Stimulated activated CD8-positive, alpha-beta memory T cell treated with anti-CD3 and anti-CD28 coated beads, Interleukin-15, amount 100 ng/mL, for 24 hours (primary cell): ENCODE results near the gene ASB6.
A peak's percentile ranks its signal among the peaks of the same experiment; 100 is the strongest.

ENCODE experiments used
- DNase-seq: peaks from one replicate; pipeline ENCODE4 v3.0.0-alpha.2; 2020; ENCODE audit warnings: low read depth

ASB6 gene

DNA sequence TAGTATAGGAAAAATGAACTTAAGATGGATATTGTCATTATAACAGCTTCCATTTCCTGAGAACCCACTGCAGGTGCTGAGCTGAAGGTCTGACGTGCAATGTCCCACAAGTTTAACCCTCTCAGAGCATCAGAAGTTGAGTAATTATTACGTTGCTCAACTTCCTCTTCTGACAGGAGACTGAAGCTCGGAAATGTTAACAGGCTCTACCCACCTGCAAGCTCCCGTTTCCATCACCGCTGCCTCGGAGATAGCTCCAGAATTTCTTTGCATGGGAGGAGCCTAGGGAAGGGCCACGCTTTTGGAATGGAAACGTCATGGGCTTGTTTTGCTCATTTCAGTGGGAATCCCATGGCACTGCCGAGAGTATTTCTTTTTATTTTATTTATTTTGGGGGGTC is 17.0 kb downstream of the ASB6 start:
- no peak for DNase-seq

DNA sequence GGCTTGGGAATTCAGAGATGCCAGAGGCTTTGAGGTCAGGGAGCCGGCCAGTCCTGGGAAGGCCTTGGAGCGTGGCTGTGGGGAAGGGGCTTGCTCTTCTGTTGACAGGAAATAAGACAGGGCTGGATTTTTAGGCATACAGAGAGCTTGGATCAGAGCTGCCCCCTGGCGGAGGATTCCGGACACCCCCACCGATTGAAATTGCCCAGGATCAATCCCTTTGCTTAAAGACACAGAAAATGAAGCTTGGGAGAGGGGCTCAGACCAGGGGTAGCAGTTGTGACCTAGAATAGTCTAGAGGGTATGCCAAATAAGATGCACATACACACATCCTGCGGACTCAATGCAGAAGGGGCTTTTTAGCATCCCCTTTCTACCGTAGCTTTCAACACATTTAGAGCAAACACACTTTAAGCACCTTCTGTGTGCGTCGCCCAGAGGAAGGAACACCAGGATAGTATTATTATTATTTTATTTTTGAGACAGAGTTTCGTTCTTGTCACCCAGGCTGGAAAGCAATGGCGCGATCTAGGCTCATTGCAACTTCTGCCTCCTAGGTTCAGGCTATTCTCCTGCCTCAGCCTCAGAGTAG is 17.7 kb downstream of the ASB6 start:
- peak; percentile 51 for DNase-seq

DNA sequence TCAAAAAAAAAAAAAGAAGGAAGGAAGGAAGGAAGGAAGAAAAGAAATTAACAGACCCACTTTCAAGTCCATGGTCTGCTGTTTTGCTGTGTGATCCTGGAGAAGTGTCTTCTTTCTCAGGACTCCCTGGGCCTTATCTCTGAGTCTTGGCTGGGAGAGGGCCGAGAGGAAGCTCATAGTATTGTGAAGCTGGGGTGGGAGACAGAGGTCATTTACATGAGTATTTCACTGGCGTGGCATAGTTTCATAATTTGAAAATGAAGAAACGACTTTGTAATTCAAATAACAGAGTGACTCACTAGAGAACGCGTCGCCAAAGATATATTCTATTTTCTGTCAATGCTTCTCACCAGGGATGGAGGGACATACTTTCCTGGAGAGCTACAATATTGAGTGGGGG is 18.6 kb downstream of the ASB6 start:
- DNase-seq, result no peak

DNA sequence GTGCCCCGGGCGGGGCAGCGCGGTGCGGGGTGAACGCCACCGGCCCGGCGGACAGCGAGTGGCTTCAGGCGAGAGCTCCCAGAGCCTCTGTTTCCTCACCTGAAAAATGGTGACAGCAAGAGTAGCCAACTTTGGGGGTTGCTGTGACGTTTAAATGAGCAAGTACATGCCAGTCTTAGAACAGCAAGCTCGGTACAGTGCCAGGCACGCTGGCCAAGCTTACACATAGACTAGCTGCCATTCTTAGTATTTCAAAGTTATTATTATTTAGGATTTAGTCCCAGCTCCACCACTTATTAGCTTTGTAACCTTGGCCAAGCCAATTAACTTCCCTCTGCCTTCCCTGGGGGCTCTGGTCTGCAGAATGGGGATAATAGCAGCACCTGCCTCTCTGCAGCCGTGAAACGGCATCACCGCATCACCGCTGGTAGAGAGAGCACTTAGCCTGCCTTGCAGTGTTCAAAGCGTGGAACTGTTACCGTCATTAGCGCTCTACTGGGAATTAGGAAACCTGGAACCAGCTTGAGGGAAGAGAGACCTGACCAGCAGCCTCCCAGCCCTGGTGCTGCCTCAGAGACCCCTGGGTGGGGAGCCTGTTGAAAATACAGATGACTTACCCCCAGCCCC is 21.2 kb downstream of the ASB6 start, which contains the start of gene C9orf50:
Gene C9orf50 (minus strand): TSS at position 433 of the 627 bp plus-strand sequence. CDS start 527 bp downstream, outside the sequence.
- no peak for DNase-seq

DNA sequence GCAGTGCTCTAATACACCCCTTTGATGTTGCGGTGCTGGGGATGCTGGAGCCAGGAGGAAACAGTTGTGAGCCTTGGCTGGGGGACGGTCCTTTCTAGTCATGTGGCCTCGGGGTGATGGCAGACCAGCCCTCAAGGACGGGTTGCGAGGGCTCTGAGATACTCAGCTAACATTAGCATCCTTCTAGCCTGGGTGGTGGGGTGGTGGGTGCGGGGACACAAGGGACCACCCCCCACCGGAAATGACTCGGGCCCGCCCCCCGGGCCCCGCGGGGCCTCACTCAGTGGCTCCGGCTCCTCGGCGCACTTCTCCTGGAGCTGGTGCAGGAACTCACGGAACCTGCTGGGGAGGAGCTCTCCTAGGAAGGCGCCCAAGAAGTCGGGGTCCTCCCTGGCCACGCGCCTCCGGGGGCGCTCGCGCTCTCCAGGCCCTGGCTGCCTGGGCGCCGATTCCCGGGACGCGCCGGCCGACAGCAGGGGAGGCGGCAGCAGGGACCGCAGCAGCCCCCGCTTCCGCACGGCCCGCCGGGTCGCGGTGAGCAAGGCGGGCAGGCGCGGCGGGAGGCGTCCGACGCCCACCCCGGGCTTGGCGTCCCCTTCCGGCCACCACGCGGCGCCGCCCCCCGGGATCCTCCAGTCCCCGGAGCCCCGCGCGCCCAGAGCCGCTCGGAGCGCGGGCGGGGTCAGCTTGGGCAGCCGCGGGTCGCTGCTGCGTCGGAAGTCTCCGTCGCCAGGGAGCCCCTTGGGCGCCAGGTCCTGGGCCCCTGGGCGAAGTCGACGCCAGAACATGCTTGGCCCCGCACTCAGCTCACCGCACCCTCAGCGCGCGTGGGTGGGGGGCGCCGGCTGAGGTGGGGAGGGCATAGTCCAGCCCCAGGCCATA is 21.9 kb downstream of the ASB6 start:
- DNase-seq, result no peak

DNA sequence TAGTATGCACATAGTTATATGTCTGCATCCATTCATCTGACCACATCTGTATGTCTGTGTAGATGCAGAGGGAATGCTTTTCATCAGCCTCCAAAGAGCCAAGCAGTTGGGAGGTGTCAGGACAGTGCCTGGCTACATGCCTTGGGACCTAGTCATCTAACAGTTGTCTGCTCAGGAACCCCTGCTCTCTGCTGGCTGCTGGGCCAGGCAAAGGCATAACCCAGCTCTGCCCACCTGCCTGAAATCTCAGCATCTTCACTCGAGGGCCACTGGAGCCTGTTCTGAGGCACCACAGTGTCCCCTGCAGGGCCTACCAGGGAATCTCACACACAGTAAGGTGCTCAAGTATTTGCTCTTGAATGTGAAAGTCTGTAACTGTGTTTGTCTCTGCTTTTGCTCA is 24.8 kb downstream of the ASB6 start:
- DNase-seq, result no peak

DNA sequence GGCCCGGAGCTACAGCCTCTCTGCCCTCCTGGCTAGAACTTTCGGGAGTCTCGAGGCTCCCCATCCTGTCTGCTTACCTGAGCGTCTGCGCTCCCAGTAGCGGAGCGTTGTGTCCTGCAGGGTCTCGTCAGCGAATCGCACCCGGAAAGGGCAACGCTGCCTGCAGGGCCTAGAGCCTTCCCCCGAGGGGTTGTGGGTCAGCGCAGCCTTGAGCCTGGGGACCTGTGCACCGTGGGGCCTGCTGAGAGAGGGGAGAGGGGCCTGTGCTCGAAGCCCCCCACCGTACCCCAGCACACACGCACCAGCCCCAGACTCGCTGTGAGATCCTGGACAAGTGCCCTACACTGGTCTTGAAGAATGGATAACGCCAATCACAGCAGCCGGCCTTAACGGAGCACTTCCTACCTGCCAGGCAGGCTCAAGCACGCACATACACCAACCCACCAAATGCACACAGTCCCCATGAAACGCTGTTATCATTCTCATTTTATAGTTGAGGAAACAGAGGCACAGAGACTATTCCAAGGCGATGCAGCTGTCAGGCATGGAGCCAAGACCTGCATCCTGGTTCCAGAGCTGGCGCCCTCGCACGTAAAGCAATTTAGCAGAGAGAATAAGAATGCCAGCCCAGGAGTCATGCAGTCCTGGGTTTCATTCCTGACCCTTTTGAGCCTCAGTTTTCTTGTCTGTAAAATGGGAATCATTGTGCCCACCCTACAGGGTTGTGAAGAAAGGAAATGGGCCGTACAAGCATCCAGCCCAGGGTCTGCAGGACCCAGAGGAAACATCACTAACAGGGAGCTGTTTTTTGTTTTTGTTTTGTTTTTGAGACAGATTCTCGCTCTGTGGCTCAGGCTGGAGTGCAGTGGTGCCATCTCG is 26.3 kb downstream of the ASB6 start:
- DNase-seq, result no peak

DNA sequence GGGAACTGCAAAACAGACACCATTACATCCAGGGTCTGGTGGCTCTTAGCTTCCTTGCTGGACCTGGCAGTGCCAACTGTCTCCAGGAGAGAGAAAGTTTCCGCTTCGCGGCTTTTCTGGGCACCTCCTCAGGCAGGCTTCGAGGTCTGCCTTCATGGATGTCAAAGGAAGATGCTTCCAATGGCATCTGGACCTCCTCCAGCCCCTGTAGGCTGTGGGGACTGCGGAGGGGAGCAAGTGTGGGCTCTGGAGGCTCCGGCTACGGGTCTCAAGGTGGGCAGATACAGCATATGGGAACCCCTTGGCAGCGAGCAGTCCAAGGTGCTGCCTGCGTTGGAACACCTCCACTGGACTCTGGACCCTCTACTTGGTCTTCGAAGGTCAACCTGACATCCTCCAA is 27.0 kb downstream of the ASB6 start:
- no peak for DNase-seq

DNA sequence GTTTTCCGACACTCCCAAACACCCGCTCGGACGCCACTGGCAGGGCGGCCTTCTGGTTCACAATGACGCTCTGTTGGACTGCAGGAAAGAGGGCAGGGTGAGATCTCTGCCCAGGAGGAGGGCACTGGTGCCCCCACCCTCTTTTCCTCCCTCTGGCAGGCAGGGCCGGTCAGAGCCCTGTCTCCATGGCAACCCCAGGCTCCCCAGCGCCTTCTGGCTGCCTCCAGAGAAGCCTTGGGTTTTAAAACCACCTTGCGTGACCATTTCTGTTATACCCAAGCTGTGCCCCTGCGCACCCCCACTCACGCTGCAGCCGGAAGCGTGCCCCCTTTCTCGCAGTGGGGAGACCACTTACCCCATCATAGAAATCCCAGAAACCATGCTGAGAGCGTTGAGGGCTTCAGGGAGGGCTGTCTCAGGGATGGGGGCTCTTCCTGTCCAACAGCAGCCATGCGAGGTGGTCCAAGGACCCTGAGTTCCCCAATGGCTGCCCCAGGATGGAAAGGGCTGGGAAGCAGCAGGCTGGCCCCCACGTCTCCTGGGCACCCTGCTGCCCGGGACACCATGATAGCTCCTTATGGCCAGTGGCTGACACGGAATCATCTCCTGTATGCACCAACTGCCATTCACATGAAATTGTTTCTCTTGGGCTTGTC is 28.3 kb downstream of the ASB6 start:
- DNase-seq, result no peak

DNA sequence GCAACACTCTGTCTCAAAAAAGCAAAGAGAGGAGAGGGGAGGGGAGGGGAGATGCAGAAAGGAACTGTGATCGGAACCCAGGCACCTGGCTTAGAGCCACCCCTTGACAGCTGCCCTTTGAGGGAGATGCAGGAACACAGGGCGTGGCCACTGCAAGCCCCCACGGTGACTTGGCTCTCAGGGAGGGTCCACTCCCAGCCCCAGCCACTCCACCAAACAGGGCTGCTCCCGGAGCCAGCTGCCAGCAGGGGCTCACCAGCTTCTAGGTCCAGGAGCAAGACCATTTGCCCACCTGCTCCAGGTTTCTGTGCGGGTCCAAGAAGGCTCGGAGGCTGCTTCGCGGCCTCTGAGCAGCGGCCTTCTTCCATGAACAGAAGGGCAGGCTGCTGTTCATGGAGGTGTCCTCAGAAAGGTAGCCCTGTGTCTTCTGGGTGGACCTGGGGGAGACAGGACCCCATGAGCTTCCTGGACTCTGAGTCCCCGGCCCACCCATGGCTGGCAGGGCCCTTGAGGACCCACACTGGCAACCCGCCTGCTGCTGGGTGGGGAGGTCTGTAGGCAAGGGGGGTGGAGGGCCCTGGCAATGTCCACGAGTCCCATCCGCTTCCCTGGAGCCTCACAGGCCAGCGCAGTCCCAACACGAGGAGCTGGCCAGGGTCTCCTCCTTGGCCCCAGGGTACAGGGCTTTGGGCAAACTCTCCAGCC is 29.0 kb downstream of the ASB6 start:
- no peak for DNase-seq

DNA sequence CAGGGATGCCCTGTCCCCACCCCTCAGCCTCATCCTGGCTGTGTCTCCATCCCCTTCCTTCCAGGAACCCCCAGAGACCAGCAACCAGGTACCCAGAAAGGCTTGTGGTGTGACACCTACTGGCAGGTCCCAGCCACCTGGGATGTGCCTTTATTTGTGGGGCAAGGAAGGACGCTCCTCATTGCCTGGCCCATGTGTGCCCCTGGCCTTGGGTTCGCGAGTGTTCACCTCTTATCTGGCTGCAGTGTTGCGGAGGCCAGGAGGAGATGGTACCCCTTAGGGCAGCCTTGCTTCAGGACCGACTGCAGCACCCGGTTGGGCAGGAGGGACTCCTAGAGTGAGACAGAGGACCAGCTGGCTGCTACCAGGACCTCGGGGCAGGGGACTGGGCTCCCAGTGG is 29.8 kb downstream of the ASB6 start:
- no peak for DNase-seq

DNA sequence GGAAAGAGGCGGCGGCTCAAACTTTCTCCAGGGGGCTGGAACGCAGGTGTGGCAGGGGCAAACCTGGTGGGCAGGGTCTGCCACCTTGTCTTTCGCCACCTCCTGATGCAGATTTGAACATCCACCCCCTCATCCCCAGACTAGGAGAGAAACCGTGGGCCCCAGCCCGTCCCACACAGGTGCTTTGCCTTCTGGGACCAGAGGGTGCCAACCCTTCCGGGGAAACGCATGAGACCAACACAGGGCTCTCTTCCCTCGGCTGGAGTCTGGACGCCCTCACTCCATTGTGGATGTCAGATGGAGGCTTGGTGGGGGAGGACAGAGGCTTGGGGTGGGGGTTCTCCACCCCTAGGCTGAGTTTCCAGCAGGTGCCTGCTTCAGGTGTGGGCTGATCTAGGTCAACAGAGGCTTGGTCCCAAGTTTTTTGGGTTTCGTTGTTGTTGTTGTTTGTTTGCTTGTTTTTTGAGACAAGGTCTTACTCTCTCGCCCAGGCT is 30.6 kb downstream of the ASB6 start:
- DNase-seq, result no peak

DNA sequence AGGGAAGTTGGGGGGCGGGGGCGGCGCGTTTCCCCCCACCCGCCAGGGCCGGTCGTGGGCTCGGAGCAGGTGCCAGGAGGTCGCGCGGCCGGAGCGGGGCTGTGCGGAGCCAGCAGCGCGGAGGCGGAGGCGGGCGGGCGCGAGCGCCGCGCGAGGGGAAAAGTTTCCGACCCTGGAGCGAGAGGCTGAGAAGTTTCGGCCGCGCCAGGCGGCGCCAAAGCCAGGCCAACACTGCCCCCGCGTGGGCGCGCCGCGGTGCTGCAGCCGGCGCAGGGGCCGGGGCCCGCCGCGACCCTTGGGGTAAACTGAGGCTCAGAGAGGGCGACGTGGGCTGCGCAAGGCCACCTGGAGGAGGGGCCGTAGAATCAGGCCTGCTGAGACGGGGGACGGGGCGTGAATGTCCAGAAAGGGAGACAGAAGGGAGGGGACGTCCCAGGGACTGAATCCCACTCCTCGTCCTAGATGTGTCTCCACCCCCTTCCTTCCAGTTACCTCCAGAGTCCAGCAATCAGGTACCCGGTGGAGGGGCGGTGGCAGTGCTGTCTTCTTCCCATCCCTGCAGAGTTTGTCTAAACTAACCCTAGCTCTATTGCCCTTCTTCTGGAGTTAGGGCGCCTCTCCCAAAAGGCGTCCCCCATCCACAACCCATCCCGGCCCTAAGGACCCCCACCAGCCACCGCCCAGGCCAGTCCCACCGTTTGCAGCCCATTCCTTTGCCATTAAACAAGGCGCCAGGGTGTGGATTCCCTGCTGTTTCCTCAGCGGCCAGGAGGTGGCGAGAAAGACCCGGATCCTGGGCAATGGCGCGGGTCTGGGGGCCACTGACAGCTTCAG is 31.3 kb downstream of the ASB6 start:
- DNase-seq, result peak; percentile 53

DNA sequence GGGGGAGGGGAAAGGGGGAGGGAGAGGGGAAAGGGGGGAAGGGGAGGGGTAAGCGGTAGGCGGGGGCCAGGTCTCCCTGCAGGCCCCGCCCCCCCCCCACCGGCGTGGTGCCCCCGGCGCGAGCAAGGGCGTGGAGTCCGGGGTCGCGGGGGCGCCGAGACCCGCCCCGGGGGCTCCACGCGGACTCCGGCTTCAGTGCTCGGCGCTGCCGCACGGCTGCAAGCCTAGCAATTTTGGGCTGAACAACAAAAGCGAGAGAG is 31.8 kb downstream of the ASB6 start:
- no peak for DNase-seq

DNA sequence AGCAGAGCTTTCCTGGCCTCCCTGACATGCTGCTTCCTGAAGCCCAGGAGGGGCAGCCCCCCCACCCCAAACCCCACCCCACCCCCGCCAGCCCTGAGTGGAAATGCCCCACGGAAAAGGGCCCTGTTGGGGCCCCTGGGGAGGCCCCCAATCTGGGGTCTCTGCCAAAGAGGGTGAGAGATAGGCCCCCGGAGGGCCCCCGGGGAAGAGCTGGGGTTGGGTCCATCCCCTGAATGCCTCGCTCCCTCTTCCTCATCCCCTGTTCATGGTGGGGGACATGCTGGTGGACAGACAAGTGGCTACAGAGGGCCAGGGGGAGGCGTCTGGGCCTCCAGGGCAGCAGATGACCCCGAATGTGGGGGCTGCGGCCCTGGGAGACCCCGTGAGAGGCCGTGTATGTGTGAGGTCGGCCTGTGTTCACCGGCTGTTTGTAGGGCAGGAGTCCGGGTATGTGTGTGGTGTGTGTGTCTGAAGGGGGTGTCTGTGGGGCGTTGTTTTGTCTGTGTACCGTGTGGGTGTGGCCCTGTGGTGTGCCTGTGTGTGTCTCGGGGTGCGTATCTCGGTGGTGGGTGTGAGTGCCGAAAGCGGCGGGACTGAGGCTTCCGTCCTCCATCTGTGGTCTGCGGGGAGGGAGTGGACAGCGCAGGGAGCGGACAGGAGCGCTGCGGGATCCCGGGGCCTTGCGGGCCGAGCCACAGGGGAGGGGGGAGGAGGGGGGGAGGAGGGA is 32.3 kb downstream of the ASB6 start:
- DNase-seq, result no peak

DNA sequence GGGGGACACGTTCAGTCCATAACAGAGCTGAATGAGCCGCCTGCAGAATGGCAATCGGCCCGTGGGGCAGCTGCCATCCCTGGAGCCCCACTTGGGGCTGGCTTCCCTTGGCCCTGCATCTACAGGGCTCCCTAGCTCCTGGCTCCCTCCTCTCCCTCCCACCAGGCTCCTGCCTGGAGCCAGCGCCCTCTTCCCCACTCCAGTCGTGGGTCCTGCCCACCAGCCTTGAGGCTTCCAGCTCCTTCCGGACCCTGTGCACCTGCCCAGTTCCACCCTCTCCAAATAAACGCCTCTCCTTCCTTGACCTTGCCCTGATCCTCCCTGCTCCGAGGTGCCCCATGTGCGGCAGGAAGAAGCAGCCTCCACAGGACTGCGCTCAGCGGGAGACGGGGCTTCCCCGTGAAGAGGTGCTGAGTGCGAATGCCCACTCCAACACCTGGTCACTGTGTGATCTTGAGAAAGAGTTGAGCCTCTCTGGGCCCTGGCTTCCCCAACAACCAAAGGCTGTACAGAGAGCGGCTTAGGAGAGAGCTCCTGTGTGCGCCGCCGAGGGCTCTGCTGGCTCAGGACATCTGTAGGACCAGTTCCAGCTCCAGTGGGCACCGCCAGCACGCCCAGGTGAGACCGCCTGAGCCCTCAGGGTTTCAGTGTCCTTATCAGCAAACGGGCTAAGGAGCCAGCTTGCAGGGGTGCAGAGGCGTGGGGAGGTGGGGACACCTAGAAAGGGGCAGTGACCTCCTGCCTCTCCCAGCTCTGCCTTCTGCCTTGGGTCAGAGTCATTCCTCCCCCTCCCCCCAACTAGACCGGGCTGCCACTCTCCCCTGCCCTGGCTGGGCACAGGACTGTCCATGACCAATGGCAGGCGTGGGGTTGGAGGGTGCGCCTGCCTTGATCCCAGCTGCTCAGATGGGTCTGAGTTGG is 33.1 kb downstream of the ASB6 start:
- no peak for DNase-seq

DNA sequence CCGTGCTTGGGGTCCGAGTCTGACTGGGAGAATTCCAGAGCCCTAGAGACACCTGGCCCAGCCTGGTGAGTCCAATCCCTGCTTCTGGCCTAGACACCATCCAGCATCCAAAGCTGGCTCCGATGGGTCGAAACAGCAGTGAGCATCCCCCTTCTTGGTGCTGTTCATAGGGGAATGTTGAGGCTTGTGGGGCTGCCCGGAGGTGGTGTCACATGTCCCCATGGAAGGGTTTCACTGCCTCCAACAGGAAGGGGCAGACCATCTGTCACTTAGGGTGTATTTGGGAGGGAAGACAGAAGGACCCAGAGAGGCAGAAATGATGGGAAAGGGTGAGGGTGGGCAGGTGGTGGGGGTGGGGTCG is 34.9 kb downstream of the ASB6 start:
- no peak for DNase-seq
